ENCODE results near the gene SCAMP4. TPM values are rescaled to one million over a fixed set of nuclear protein-coding genes. Genes with fewer than 3 reads are reported as not detected.

SCAMP4 gene
- total RNA-seq, 1 experiment from 2014 or later, result 63.3 TPM

- H4K20me1 ChIP-seq (ENCODE audit: insufficient read depth), result no peaks in the 10 kb centered on the region; the same call in 1 of the 2 replicates
These were observed 44.2 kb upstream of the SCAMP4 start for GRCh38 chr19:1860821-1861598.

More at GRCh38 chr19:1860821-1861598, 44.2 kb upstream of the SCAMP4 start:
- H3K9me2 ChIP-seq (ENCODE audit: insufficient read depth), result no peaks in the 10 kb centered on the region
- DNase-seq (ENCODE audit: low read depth, low spot score) (no peak), ATAC-seq (no peak)
- no TSS peak for BruUV-seq (replicated peaks)
- 0 out of 4 replicates have a peak, but pooled peaks cover 0 to 4% of the 10 kb centered on the region in 2 experiments for H3K36me3 ChIP-seq (ENCODE audit: control insufficient read depth in 1 of 2, insufficient read depth in 2 of 2, low read length in 2 of 2)
- peaks cover 58 to 76% of the 10 kb centered on the region in 2 experiments for H3K4me1 ChIP-seq (ENCODE audit: control insufficient read depth in 1 of 2, insufficient read depth in 2 of 2, low read length in 2 of 2)
- ChIA-PET POLR2A (no interaction called here), RAD21 (ENCODE audit: low non-redundant PET in 1 of 2, low total read pairs in 2 of 2, uncharacterized antibody in 2 of 2, unreplicated experiment in 2 of 2) (no interaction called here), CTCF (interaction anchor here (0.6 kb wide), 1 partner anchor 8 kb away, joined by 3 read pairs; no protein-coding TSS in a partner anchor)
- H3K4me2 ChIP-seq (ENCODE audit: low read length), result peak overlapping the region; percentile 91
- no peaks in the 10 kb centered on the region for H3K9me3 ChIP-seq (ENCODE audit: control insufficient read depth in 1 of 2, insufficient read depth in 1 of 2, low read depth in 1 of 2, low read length in 2 of 2)
- intact Hi-C loops (cut with micrococcal nuclease), result no loop called here
- TF ChIP-seq EZH2phosphoT487 (IDR thresholded peaks at IDR 0.05; ENCODE audit: borderline replicate concordance) (no peak), POLR2A (IDR thresholded peaks at IDR 0.05; ENCODE audit: borderline replicate concordance, extremely low read depth, insufficient read depth, insufficient read length) (no peak), MAX (IDR thresholded peaks at IDR 0.05) (no peak), ELF1 (IDR thresholded peaks at IDR 0.05; ENCODE audit: borderline replicate concordance, low read depth) (no peak), EZH2 (IDR thresholded peaks at IDR 0.05) (no peak), CBX3 (IDR thresholded peaks at IDR 0.05; ENCODE audit: low read depth) (no peak), CEBPB (IDR thresholded peaks at IDR 0.05; ENCODE audit: low read depth) (no peak), POLR2AphosphoS5 (IDR thresholded peaks at IDR 0.05; ENCODE audit: low read depth, low read length) (no peak), SIN3A (IDR thresholded peaks at IDR 0.05; ENCODE audit: low read depth) (no peak), JUND (IDR thresholded peaks at IDR 0.05) (no peak), CTCF (IDR thresholded peaks at IDR 0.05 in 2 of 3, conservative IDR thresholded peaks at IDR 0.05 in 1 of 3; ENCODE audit: borderline replicate concordance in 1 of 3, insufficient read depth in 1 of 3, low read depth in 2 of 3, low read length in 2 of 3) (no peak), EGR1 (IDR thresholded peaks at IDR 0.05; ENCODE audit: low read depth) (no peak), YY1 (IDR thresholded peaks at IDR 0.05; ENCODE audit: extremely low read depth, insufficient replicate concordance, low read depth, low read length) (no peak), FOSL1 (IDR thresholded peaks at IDR 0.05; ENCODE audit: low read depth) (no peak), ZFX (IDR thresholded peaks at IDR 0.05) (no peak), ZNF274 (IDR thresholded peaks at IDR 0.05; ENCODE audit: low read depth, low read length) (no peak), ATF3 (IDR thresholded peaks at IDR 0.05) (no peak), RAD21 (IDR thresholded peaks at IDR 0.05; ENCODE audit: low read depth) (no peak)
- peak overlapping the region; percentile 97 for H3K9ac ChIP-seq (ENCODE audit: low read length)
- H3K79me2 ChIP-seq (ENCODE audit: insufficient read depth, low read length), result peaks cover 66% of the 10 kb centered on the region
- no peak overlapping the region for H2AFZ ChIP-seq (ENCODE audit: low read depth, low read length, poor library complexity, severe bottlenecking)
- H3K27me3 ChIP-seq (ENCODE audit: insufficient read depth, low read length), result no peaks in the 10 kb centered on the region
- H3K27ac ChIP-seq (ENCODE audit: low read depth, low read length), result peak overlapping the region; percentile 99
- peak overlapping the region; percentile 91 to 94 for H3K4me3 ChIP-seq (replicated peaks in 1 of 2; ENCODE audit: low read depth in 1 of 2, low read length in 2 of 2)

All from HCT116 (cell line).